ENCODE measurements around the gene BEST3.

DNA sequence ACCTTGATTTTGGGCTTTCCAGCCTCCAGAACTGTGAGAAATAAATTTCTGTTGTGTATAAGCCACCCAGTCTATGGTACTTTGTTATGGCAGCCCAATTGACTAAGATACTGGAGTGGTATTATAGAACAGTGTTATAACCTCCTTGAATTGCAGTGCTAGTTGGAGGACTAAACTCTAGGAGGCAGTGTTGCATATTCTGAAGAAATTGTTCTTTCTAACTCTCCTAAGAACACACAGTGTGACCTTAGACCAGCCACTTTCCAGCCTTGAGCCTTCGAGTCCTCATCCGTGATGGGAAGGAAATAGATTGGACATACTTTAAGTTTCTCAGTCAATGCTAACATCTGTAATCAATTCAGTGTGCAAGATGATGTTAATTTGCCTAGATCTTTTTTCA, 66.0 kb downstream of the BEST3 start:
- TF ChIP-seq POLR2AphosphoS5 (IDR thresholded peaks at IDR 0.05), result no peak
- TF ChIP-seq, protein P1, sequence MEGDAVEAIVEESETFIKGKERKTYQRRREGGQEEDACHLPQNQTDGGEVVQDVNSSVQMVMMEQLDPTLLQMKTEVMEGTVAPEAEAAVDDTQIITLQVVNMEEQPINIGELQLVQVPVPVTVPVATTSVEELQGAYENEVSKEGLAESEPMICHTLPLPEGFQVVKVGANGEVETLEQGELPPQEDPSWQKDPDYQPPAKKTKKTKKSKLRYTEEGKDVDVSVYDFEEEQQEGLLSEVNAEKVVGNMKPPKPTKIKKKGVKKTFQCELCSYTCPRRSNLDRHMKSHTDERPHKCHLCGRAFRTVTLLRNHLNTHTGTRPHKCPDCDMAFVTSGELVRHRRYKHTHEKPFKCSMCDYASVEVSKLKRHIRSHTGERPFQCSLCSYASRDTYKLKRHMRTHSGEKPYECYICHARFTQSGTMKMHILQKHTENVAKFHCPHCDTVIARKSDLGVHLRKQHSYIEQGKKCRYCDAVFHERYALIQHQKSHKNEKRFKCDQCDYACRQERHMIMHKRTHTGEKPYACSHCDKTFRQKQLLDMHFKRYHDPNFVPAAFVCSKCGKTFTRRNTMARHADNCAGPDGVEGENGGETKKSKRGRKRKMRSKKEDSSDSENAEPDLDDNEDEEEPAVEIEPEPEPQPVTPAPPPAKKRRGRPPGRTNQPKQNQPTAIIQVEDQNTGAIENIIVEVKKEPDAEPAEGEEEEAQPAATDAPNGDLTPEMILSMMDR (IDR thresholded peaks at IDR 0.05), result no peak
